Body of pancreas (tissue), 4 donors: ENCODE data around the gene IGF2BP2.

Experiments used
- POLR2A ChIP-seq, 3 donors: fragments of 450-650 bp; IDR thresholded peaks; one replicate each; pipeline ENCODE4 v1.6.1; 2016; ENCODE audit warnings: antibody characterized with exemption in 3 of 3, mild to moderate bottlenecking in 2 of 3
- TF ChIP-seq, protein P1 (sequence below), 7 experiments: fragments of 450-650 bp in 4 of 7; fragments of 200-600 bp in 3 of 7; sonication (generic) in 3 of 7; IDR thresholded peaks; one replicate each; pipeline ENCODE4 v1.5.1; 2016 to 2019; ENCODE audit warnings: antibody characterized with exemption in 7 of 7

DNA sequence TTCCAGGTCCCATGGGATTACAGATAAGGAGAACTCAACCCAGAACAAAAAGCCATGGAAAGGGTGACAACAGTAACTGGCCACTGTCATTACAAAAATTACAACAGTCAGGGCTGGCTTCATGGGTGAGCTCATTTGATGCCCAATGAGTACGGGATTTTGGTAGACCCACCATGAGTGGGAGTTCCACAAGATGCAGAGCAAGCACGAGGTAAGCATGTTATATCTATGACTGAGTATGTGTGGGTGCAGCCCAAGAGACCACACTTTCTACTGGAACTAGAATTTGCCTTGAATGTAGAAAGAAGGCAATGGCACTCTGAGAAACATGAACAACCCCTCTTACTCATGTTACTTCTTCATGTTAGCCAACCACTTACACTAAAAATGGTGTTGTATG is 83.3 kb downstream of the IGF2BP2 start:
- TF ChIP-seq, protein P1, sequence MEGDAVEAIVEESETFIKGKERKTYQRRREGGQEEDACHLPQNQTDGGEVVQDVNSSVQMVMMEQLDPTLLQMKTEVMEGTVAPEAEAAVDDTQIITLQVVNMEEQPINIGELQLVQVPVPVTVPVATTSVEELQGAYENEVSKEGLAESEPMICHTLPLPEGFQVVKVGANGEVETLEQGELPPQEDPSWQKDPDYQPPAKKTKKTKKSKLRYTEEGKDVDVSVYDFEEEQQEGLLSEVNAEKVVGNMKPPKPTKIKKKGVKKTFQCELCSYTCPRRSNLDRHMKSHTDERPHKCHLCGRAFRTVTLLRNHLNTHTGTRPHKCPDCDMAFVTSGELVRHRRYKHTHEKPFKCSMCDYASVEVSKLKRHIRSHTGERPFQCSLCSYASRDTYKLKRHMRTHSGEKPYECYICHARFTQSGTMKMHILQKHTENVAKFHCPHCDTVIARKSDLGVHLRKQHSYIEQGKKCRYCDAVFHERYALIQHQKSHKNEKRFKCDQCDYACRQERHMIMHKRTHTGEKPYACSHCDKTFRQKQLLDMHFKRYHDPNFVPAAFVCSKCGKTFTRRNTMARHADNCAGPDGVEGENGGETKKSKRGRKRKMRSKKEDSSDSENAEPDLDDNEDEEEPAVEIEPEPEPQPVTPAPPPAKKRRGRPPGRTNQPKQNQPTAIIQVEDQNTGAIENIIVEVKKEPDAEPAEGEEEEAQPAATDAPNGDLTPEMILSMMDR (IDR thresholded peaks at IDR 0.05): no peak
- TF ChIP-seq POLR2A (IDR thresholded peaks at IDR 0.05): no peak
